Testis (tissue), 2 donors: ENCODE results near the gene SPIB.

Experiments used
- CTCF ChIP-seq, 3 experiments: fragments of 450-650 bp in 2 of 3; fragments of 200-600 bp in 1 of 3; sonication (generic) in 1 of 3; IDR thresholded peaks; one replicate each; pipeline ENCODE4 v1.5.1; 2016 to 2019; ENCODE audit warnings: antibody characterized with exemption in 3 of 3, mild to moderate bottlenecking in 2 of 3, moderate library complexity in 1 of 3
- POLR2A ChIP-seq: fragments of 450-650 bp; IDR thresholded peaks from one replicate; pipeline ENCODE4 v1.6.1; 2017; ENCODE audit warnings: antibody characterized with exemption, mild to moderate bottlenecking, moderate library complexity

GRCh38 chr19:50453243-50453642 lies 34.5 kb downstream of the SPIB start:
- TF ChIP-seq POLR2A (no peak), CTCF (IDR thresholded peaks at IDR 0.05) (no peak)
